ENCODE results near the gene ANXA11. TPM values are rescaled to one million over a fixed set of nuclear protein-coding genes. Genes with fewer than 3 reads are reported as not detected.
"Not testable (repeated sequence)": the region's sequence is repeated elsewhere in the genome, so short reads cannot be mapped to it uniquely, and the experiment has no call there.

The ANXA11 gene
- total and polyA plus RNA-seq, 2 donors = 107 to 152 TPM

GRCh38 chr10:80247611-80248010 lies 42.3 kb upstream of the ANXA11 start:
- H3K27ac ChIP-seq (ENCODE audit: low read depth in 1 of 2, low read length in 1 of 2); H3K36me3 ChIP-seq (ENCODE audit: control insufficient read depth in 2 of 2, insufficient read depth in 2 of 2, low read length in 1 of 2); H3K27me3 ChIP-seq (ENCODE audit: control insufficient read depth in 2 of 2, insufficient read depth in 1 of 2, low read length in 1 of 2); DNase-seq (ENCODE audit: low read depth in 6 of 9, low spot score in 9 of 9); H3K4me1 ChIP-seq (ENCODE audit: control insufficient read depth in 2 of 2, insufficient read depth in 2 of 2, low read length in 2 of 2); H3K9me3 ChIP-seq (ENCODE audit: control insufficient read depth in 2 of 2, insufficient read depth in 1 of 2, low read length in 1 of 2); H3K4me3 ChIP-seq (ENCODE audit: low read length in 2 of 2): not testable (repeated sequence)
- 98% methylated on average over 18 of the region's 20 CpGs for WGBS

GRCh38 chr10:80244371-80244770 lies 39.0 kb upstream of the ANXA11 start:
- not testable (repeated sequence) for H3K4me1 ChIP-seq (ENCODE audit: control insufficient read depth in 2 of 2, insufficient read depth in 2 of 2, low read length in 2 of 2); DNase-seq (ENCODE audit: low read depth in 6 of 9, low spot score in 9 of 9); H3K27ac ChIP-seq (ENCODE audit: low read depth in 1 of 2, low read length in 1 of 2); H3K27me3 ChIP-seq (ENCODE audit: control insufficient read depth in 2 of 2, insufficient read depth in 1 of 2, low read length in 1 of 2); H3K4me3 ChIP-seq (ENCODE audit: low read length in 2 of 2); H3K9me3 ChIP-seq (ENCODE audit: control insufficient read depth in 2 of 2, insufficient read depth in 1 of 2, low read length in 1 of 2); H3K36me3 ChIP-seq (ENCODE audit: control insufficient read depth in 2 of 2, insufficient read depth in 2 of 2, low read length in 1 of 2)
- 96% methylated on average over 3 of the region's 3 CpGs for WGBS

GRCh38 chr10:80242341-80242740 lies 37.0 kb upstream of the ANXA11 start:
- WGBS = 84% methylated on average over 2 of the region's 4 CpGs
- H3K36me3 ChIP-seq (ENCODE audit: control insufficient read depth in 2 of 2, insufficient read depth in 2 of 2, low read length in 1 of 2) = not testable (repeated sequence)

GRCh38 chr10:80236457-80236856 lies 31.1 kb upstream of the ANXA11 start:
- DNase-seq (ENCODE audit: low read depth in 6 of 9, low spot score in 9 of 9); H3K36me3 ChIP-seq (ENCODE audit: control insufficient read depth in 2 of 2, insufficient read depth in 2 of 2, low read length in 1 of 2); H3K4me3 ChIP-seq (ENCODE audit: low read length in 2 of 2); H3K4me1 ChIP-seq (ENCODE audit: control insufficient read depth in 2 of 2, insufficient read depth in 2 of 2, low read length in 2 of 2); H3K9me3 ChIP-seq (ENCODE audit: control insufficient read depth in 2 of 2, insufficient read depth in 1 of 2, low read length in 1 of 2); H3K27ac ChIP-seq (ENCODE audit: low read depth in 1 of 2, low read length in 1 of 2); H3K27me3 ChIP-seq (ENCODE audit: control insufficient read depth in 2 of 2, insufficient read depth in 1 of 2, low read length in 1 of 2): not testable (repeated sequence)
- WGBS = 97% methylated on average over 5 of the region's 5 CpGs

More at GRCh38 chr10:80242341-80242740, 37.0 kb upstream of the ANXA11 start:
- not testable (repeated sequence) for DNase-seq (ENCODE audit: low read depth in 6 of 9, low spot score in 9 of 9); H3K9me3 ChIP-seq (ENCODE audit: control insufficient read depth in 2 of 2, insufficient read depth in 1 of 2, low read length in 1 of 2); H3K4me1 ChIP-seq (ENCODE audit: control insufficient read depth in 2 of 2, insufficient read depth in 2 of 2, low read length in 2 of 2); H3K4me3 ChIP-seq (ENCODE audit: low read length in 2 of 2); H3K27me3 ChIP-seq (ENCODE audit: control insufficient read depth in 2 of 2, insufficient read depth in 1 of 2, low read length in 1 of 2); H3K27ac ChIP-seq (ENCODE audit: low read depth in 1 of 2, low read length in 1 of 2)

- WGBS = 89% methylated on average over 11 of the region's 11 CpGs
- H3K36me3 ChIP-seq (ENCODE audit: control insufficient read depth in 2 of 2, insufficient read depth in 2 of 2, low read length in 1 of 2); H3K27me3 ChIP-seq (ENCODE audit: control insufficient read depth in 2 of 2, insufficient read depth in 1 of 2, low read length in 1 of 2); H3K4me1 ChIP-seq (ENCODE audit: control insufficient read depth in 2 of 2, insufficient read depth in 2 of 2, low read length in 2 of 2); H3K9me3 ChIP-seq (ENCODE audit: control insufficient read depth in 2 of 2, insufficient read depth in 1 of 2, low read length in 1 of 2); H3K27ac ChIP-seq (ENCODE audit: low read depth in 1 of 2, low read length in 1 of 2); DNase-seq (ENCODE audit: low read depth in 6 of 9, low spot score in 9 of 9); H3K4me3 ChIP-seq (ENCODE audit: low read length in 2 of 2): not testable (repeated sequence)
Observed at GRCh38 chr10:80234331-80235235, 29.2 kb upstream of the ANXA11 start.

GRCh38 chr10:80233871-80234270 lies 28.5 kb upstream of the ANXA11 start:
- WGBS = 90% methylated on average over 1 of the region's 1 CpG
- not testable (repeated sequence) for DNase-seq (ENCODE audit: low read depth in 6 of 9, low spot score in 9 of 9); H3K27ac ChIP-seq (ENCODE audit: low read depth in 1 of 2, low read length in 1 of 2); H3K36me3 ChIP-seq (ENCODE audit: control insufficient read depth in 2 of 2, insufficient read depth in 2 of 2, low read length in 1 of 2); H3K4me1 ChIP-seq (ENCODE audit: control insufficient read depth in 2 of 2, insufficient read depth in 2 of 2, low read length in 2 of 2); H3K9me3 ChIP-seq (ENCODE audit: control insufficient read depth in 2 of 2, insufficient read depth in 1 of 2, low read length in 1 of 2); H3K27me3 ChIP-seq (ENCODE audit: control insufficient read depth in 2 of 2, insufficient read depth in 1 of 2, low read length in 1 of 2); H3K4me3 ChIP-seq (ENCODE audit: low read length in 2 of 2)

GRCh38 chr10:80226723-80227122 lies 21.4 kb upstream of the ANXA11 start:
- H3K27me3 ChIP-seq (ENCODE audit: control insufficient read depth in 2 of 2, insufficient read depth in 1 of 2, low read length in 1 of 2); H3K27ac ChIP-seq (ENCODE audit: low read depth in 1 of 2, low read length in 1 of 2); H3K4me3 ChIP-seq (ENCODE audit: low read length in 2 of 2); H3K4me1 ChIP-seq (ENCODE audit: control insufficient read depth in 2 of 2, insufficient read depth in 2 of 2, low read length in 2 of 2); H3K9me3 ChIP-seq (ENCODE audit: control insufficient read depth in 2 of 2, insufficient read depth in 1 of 2, low read length in 1 of 2); DNase-seq (ENCODE audit: low read depth in 6 of 9, low spot score in 9 of 9); H3K36me3 ChIP-seq (ENCODE audit: control insufficient read depth in 2 of 2, insufficient read depth in 2 of 2, low read length in 1 of 2): not testable (repeated sequence)
- WGBS = 94% methylated on average over 4 of the region's 4 CpGs

- H3K4me3 ChIP-seq (ENCODE audit: low read length in 2 of 2); H3K4me1 ChIP-seq (ENCODE audit: control insufficient read depth in 2 of 2, insufficient read depth in 2 of 2, low read length in 2 of 2); DNase-seq (ENCODE audit: low read depth in 6 of 9, low spot score in 9 of 9); H3K27ac ChIP-seq (ENCODE audit: low read depth in 1 of 2, low read length in 1 of 2); H3K27me3 ChIP-seq (ENCODE audit: control insufficient read depth in 2 of 2, insufficient read depth in 1 of 2, low read length in 1 of 2); H3K9me3 ChIP-seq (ENCODE audit: control insufficient read depth in 2 of 2, insufficient read depth in 1 of 2, low read length in 1 of 2); H3K36me3 ChIP-seq (ENCODE audit: control insufficient read depth in 2 of 2, insufficient read depth in 2 of 2, low read length in 1 of 2): not testable (repeated sequence)
- WGBS = 71% methylated on average over 2 of the region's 5 CpGs
Observed at GRCh38 chr10:80223031-80223419, 17.7 kb upstream of the ANXA11 start.

GRCh38 chr10:80218878-80219277 lies 13.5 kb upstream of the ANXA11 start:
- DNase-seq (ENCODE audit: low read depth in 6 of 9, low spot score in 9 of 9); H3K9me3 ChIP-seq (ENCODE audit: control insufficient read depth in 2 of 2, insufficient read depth in 1 of 2, low read length in 1 of 2); H3K27ac ChIP-seq (ENCODE audit: low read depth in 1 of 2, low read length in 1 of 2); H3K4me1 ChIP-seq (ENCODE audit: control insufficient read depth in 2 of 2, insufficient read depth in 2 of 2, low read length in 2 of 2); H3K4me3 ChIP-seq (ENCODE audit: low read length in 2 of 2); H3K27me3 ChIP-seq (ENCODE audit: control insufficient read depth in 2 of 2, insufficient read depth in 1 of 2, low read length in 1 of 2); H3K36me3 ChIP-seq (ENCODE audit: control insufficient read depth in 2 of 2, insufficient read depth in 2 of 2, low read length in 1 of 2): not testable (repeated sequence)
- 97% methylated on average over 1 of the region's 1 CpG for WGBS

Measured in thymus (tissue), 11 donors.